GM12878 (cell line): ENCODE data around the gene ZC3H10. TPM values are rescaled to one million over a fixed set of nuclear protein-coding genes. Genes with fewer than 3 reads are reported as not detected.

Experiments
- BACH1 ChIP-seq: fragments of 450-650 bp; IDR thresholded peaks from 2 replicates; pipeline ENCODE4 v1.6.1; 2017; ENCODE audit warnings: mild to moderate bottlenecking, borderline replicate concordance
- CBX3 ChIP-seq: fragments of 200-600 bp; sonication (generic); IDR thresholded peaks from 2 replicates; pipeline ENCODE4 v1.6.1; 2016; ENCODE audit warnings: low read depth, borderline replicate concordance
- CHD4 ChIP-seq: fragments of 200-600 bp; sonication (generic); IDR thresholded peaks from 2 replicates; pipeline ENCODE4 v1.6.1; 2016; ENCODE audit warnings: mild to moderate bottlenecking
- ESRRA ChIP-seq: IDR thresholded peaks from 2 replicates; pipeline ENCODE4 v1.6.1; 2012; ENCODE audit warnings: mild to moderate bottlenecking, low read length, improper control_type of control experiment
- HDAC2 ChIP-seq: fragments of 200-600 bp; sonication (generic); IDR thresholded peaks from 2 replicates; pipeline ENCODE4 v1.6.1; 2017
- HDAC6 ChIP-seq: fragments of 200-600 bp; sonication (generic); IDR thresholded peaks from one replicate; pipeline ENCODE4 v1.8.0; 2017; ENCODE audit warnings: antibody characterized with exemption; ENCODE audit not compliant: unreplicated experiment
- MEF2B ChIP-seq: fragments of 450-650 bp; IDR thresholded peaks from 2 replicates; pipeline ENCODE4 v1.6.1; 2018; ENCODE audit warnings: mild to moderate bottlenecking, moderate library complexity; ENCODE audit not compliant: partially characterized antibody, poor library complexity, severe bottlenecking
- NFIC ChIP-seq: IDR thresholded peaks from 2 replicates; pipeline ENCODE4 v1.6.1; 2012; ENCODE audit warnings: low read depth, mild to moderate bottlenecking, inconsistent platforms, low read length, moderate library complexity
- NFXL1 ChIP-seq: fragments of 450-650 bp; IDR thresholded peaks from 2 replicates; pipeline ENCODE4 v1.6.1; 2017; ENCODE audit warnings: antibody characterized with exemption, mild to moderate bottlenecking, borderline replicate concordance
- NFYB ChIP-seq: IDR thresholded peaks from 2 replicates; pipeline ENCODE4 v1.6.1; 2011; ENCODE audit warnings: low read depth, mild to moderate bottlenecking, low read length, improper control_type of control experiment, moderate library complexity; ENCODE audit not compliant: insufficient read depth
- POLR2AphosphoS5 ChIP-seq: IDR thresholded peaks from 2 replicates; pipeline ENCODE4 v1.6.1; 2011; ENCODE audit warnings: mild to moderate bottlenecking, low read length, inconsistent platforms
- RCOR1 ChIP-seq: conservative IDR thresholded peaks from 2 replicates; pipeline ENCODE4 v1.6.1; 2012; ENCODE audit warnings: low read depth, low read length, improper control_type of control experiment
- SREBF1 ChIP-seq: IDR thresholded peaks from 2 replicates; pipeline ENCODE4 v1.6.1; 2012; ENCODE audit warnings: mild to moderate bottlenecking, low read length
- SRF ChIP-seq, 2 experiments: IDR thresholded peaks; 2 replicates each; pipeline ENCODE4 v1.6.1; 2011; ENCODE audit warnings: low read depth in 2 of 2, low read length in 2 of 2, mild to moderate bottlenecking in 1 of 2, moderate library complexity in 1 of 2
- SUZ12 ChIP-seq: fragments of 200-600 bp; sonication (generic); IDR thresholded peaks from one replicate; pipeline ENCODE4 v1.6.1; 2018; ENCODE audit warnings: antibody characterized with exemption, mild to moderate bottlenecking; ENCODE audit not compliant: unreplicated experiment
- TCF12 ChIP-seq: IDR thresholded peaks from 2 replicates; pipeline ENCODE4 v1.6.1; 2011; ENCODE audit warnings: low read depth, mild to moderate bottlenecking, low read length
- YBX1 ChIP-seq: fragments of 450-650 bp; IDR thresholded peaks from 2 replicates; pipeline ENCODE4 v1.6.1; 2016; ENCODE audit warnings: antibody characterized with exemption
- ZBED1 ChIP-seq: IDR thresholded peaks from 2 replicates; pipeline ENCODE4 v1.6.1; 2016; ENCODE audit warnings: borderline replicate concordance
- ZNF384 ChIP-seq: IDR thresholded peaks from 2 replicates; pipeline ENCODE4 v1.6.1; 2012; ENCODE audit warnings: low read depth, mild to moderate bottlenecking, low read length, improper control_type of control experiment, borderline replicate concordance
- polyA plus RNA-seq, 11 experiments: library from polyadenylated mRNA; depleted of rRNA in 4 of 11; unstranded in 6 of 11; stranded (reverse) in 5 of 11; fragments of >200 nt; fragmentation: Nextera tagmentation in 4 of 11; fragmentation: Illumina TruSeq in 1 of 11; extraction: Ambion mirVana in 4 of 11; extraction: Trizol in 1 of 11; gene quantifications; 1 replicate in 1 of 11; 2 replicates in 10 of 11; pipeline versions ENCODE4 v1.2.1 to v1.2.3, GENCODE V29; 2011 to 2016; ENCODE audit warnings: inconsistent platforms in 2 of 11, missing spikeins in 2 of 11, low read depth in 1 of 11
- total RNA-seq, 4 experiments: library from RNA; depleted of rRNA in 3 of 4; stranded (reverse); fragments of >200 nt in 3 of 4; fragmentation: Illumina TruSeq in 1 of 4; extraction: Trizol in 1 of 4; gene quantifications; 2 replicates each; pipeline versions ENCODE4 v1.2.1 to v1.2.3, GENCODE V29; 2013 to 2021
- TF ChIP-seq, protein P1 (sequence below): fragments of 450-650 bp; IDR thresholded peaks from 2 replicates; pipeline ENCODE4 v1.6.1; 2014; ENCODE audit warnings: mild to moderate bottlenecking
- TF ChIP-seq, protein P2 (sequence below): fragments of 450-650 bp; conservative IDR thresholded peaks from 2 replicates; pipeline ENCODE4 v1.6.1; 2017; ENCODE audit warnings: mild to moderate bottlenecking, moderate library complexity
- TF ChIP-seq, protein P3 (sequence below): fragments of 450-650 bp; IDR thresholded peaks from 2 replicates; pipeline ENCODE4 v1.6.1; 2017; ENCODE audit warnings: mild to moderate bottlenecking
- TF ChIP-seq, protein P4 (sequence below): IDR thresholded peaks from 2 replicates; pipeline ENCODE4 v1.6.1; 2012; ENCODE audit warnings: low read depth, low read length, improper control_type of control experiment
- TF ChIP-seq, protein P5 (sequence below): fragments of 450-650 bp; IDR thresholded peaks from 2 replicates; pipeline ENCODE4 v1.6.1; 2016; ENCODE audit warnings: mild to moderate bottlenecking

ZC3H10 gene
- total and polyA plus RNA-seq, 10 of the 15 experiments (the other 5 are each of a cell fraction or from before 2014, with no cell fraction given) = 0.56 to 6.4 (median 3.7) TPM

DNA sequence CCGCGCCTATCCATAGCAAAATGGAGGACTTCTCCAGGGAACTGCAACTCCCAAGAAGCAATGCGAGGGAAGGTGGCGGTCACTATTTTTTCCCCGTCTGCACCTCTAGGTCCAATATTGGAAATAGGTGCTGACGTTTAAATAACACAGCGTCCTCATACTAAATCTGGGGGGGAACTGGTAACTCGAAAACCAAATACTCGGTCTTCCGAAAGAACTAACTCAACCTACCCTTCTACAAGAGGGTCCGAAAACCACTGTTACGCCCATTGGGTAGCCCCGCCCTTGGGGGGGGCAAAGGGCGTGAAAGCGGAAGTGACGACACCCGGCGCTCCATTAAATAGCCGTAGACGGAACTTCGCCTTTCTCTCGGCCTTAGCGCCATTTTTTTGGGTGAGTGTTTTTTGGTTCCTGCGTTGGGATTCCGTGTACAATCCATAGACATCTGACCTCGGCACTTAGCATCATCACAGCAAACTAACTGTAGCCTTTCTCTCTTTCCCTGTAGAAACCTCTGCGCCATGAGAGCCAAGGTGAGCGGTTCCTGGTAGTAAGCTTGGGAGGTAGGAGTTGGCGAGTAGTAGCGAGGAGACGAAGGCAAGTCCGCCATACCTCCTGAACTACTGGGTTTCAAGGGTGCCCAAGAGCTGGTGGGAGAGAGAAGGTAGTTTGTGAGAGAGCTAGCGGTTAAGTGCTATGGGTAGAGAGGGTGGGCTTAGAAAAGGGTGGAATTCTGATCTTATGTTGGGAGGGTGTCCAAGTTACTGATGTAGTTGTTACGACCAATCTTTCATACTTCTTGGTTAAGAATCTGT lies 1.6 kb upstream of the ZC3H10 start, which contains the start of gene RPL41 (continued):
- TF ChIP-seq, protein P1, sequence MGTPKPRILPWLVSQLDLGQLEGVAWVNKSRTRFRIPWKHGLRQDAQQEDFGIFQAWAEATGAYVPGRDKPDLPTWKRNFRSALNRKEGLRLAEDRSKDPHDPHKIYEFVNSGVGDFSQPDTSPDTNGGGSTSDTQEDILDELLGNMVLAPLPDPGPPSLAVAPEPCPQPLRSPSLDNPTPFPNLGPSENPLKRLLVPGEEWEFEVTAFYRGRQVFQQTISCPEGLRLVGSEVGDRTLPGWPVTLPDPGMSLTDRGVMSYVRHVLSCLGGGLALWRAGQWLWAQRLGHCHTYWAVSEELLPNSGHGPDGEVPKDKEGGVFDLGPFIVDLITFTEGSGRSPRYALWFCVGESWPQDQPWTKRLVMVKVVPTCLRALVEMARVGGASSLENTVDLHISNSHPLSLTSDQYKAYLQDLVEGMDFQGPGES = no peak
- TF ChIP-seq CBX3 (no peak), SUZ12 (no peak), SRF (IDR thresholded peaks at IDR 0.05; ENCODE audit: low read depth in 2 of 2, low read length in 2 of 2) (peak in 1 of 2 experiments; percentile 41; a peak in 1 of 4 replicates), HDAC2 (no peak), SREBF1 (0 out of 2 replicates have a peak, but pooled peaks have one; percentile 47), BACH1 (peak; percentile 68), MEF2B (peak; percentile 17), HDAC6 (peak; percentile 92), ESRRA (no peak), YBX1 (no peak), NFYB (no peak), CHD4 (no peak), POLR2AphosphoS5 (peak; percentile 100), ZBED1 (peak; percentile 94), NFXL1 (no peak), TCF12 (peak; percentile 84; the same call in 1 of the 2 replicates), ZNF384 (no peak), RCOR1 (no peak), NFIC (peak; percentile 73; the same call in 1 of the 2 replicates)
- TF ChIP-seq, protein P2, sequence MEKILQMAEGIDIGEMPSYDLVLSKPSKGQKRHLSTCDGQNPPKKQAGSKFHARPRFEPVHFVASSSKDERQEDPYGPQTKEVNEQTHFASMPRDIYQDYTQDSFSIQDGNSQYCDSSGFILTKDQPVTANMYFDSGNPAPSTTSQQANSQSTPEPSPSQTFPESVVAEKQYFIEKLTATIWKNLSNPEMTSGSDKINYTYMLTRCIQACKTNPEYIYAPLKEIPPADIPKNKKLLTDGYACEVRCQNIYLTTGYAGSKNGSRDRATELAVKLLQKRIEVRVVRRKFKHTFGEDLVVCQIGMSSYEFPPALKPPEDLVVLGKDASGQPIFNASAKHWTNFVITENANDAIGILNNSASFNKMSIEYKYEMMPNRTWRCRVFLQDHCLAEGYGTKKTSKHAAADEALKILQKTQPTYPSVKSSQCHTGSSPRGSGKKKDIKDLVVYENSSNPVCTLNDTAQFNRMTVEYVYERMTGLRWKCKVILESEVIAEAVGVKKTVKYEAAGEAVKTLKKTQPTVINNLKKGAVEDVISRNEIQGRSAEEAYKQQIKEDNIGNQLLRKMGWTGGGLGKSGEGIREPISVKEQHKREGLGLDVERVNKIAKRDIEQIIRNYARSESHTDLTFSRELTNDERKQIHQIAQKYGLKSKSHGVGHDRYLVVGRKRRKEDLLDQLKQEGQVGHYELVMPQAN = peak; percentile 89; the same call in 1 of the 2 replicates
- TF ChIP-seq, protein P3, sequence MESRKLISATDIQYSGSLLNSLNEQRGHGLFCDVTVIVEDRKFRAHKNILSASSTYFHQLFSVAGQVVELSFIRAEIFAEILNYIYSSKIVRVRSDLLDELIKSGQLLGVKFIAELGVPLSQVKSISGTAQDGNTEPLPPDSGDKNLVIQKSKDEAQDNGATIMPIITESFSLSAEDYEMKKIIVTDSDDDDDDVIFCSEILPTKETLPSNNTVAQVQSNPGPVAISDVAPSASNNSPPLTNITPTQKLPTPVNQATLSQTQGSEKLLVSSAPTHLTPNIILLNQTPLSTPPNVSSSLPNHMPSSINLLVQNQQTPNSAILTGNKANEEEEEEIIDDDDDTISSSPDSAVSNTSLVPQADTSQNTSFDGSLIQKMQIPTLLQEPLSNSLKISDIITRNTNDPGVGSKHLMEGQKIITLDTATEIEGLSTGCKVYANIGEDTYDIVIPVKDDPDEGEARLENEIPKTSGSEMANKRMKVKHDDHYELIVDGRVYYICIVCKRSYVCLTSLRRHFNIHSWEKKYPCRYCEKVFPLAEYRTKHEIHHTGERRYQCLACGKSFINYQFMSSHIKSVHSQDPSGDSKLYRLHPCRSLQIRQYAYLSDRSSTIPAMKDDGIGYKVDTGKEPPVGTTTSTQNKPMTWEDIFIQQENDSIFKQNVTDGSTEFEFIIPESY = no peak
- TF ChIP-seq, protein P4, sequence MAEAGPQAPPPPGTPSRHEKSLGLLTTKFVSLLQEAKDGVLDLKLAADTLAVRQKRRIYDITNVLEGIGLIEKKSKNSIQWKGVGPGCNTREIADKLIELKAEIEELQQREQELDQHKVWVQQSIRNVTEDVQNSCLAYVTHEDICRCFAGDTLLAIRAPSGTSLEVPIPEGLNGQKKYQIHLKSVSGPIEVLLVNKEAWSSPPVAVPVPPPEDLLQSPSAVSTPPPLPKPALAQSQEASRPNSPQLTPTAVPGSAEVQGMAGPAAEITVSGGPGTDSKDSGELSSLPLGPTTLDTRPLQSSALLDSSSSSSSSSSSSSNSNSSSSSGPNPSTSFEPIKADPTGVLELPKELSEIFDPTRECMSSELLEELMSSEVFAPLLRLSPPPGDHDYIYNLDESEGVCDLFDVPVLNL = no peak
- TF ChIP-seq, protein P5, sequence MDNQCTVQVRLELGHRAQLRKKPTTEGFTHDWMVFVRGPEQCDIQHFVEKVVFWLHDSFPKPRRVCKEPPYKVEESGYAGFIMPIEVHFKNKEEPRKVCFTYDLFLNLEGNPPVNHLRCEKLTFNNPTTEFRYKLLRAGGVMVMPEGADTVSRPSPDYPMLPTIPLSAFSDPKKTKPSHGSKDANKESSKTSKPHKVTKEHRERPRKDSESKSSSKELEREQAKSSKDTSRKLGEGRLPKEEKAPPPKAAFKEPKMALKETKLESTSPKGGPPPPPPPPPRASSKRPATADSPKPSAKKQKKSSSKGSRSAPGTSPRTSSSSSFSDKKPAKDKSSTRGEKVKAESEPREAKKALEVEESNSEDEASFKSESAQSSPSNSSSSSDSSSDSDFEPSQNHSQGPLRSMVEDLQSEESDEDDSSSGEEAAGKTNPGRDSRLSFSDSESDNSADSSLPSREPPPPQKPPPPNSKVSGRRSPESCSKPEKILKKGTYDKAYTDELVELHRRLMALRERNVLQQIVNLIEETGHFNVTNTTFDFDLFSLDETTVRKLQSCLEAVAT = peak; percentile 82
